B cell (primary cell): ENCODE data around the gene PAM16. TPM values are rescaled to one million over a fixed set of nuclear protein-coding genes. Genes with fewer than 3 reads are reported as not detected.

Experiments used
- ATAC-seq: fragments of 200-7000 bp; cut with Tn5 transposase; one replicate; pipeline ENCODE4 v1.10.0; 2021; ENCODE audit warnings: low read depth, mild to moderate bottlenecking, moderate number of reproducible peaks, moderate library complexity
- CTCF ChIA-PET: fragments of 350-600 bp; sonication (Branson Sonifier 250); formaldehyde crosslinking; loops from one replicate; lab custom pipeline; 2021; ENCODE audit warnings: antibody characterized with exemption, inconsistent platforms; lab: Charles Lee
- POLR2A ChIA-PET: fragments of 350-600 bp; sonication (Branson Sonifier 250); formaldehyde crosslinking; loops from one replicate; lab custom pipeline; 2021; ENCODE audit warnings: antibody characterized with exemption; lab: Charles Lee
- DNase-seq: peaks from one replicate; pipeline ENCODE4 v3.0.0; 2013
- H2AFZ ChIP-seq: 2 replicates; pipeline ENCODE4 v1.6.1; 2012; ENCODE audit warnings: mild to moderate bottlenecking, low read depth, low read length; ENCODE audit not compliant: insufficient read depth, poor library complexity, severe bottlenecking
- H3K27ac ChIP-seq, 2 donors: 1 replicate in 1 of 2; 2 replicates in 1 of 2; pipeline ENCODE4 v1.5.1; 2012 to 2013; ENCODE audit warnings: low read length in 2 of 2, mild to moderate bottlenecking in 2 of 2, moderate library complexity in 1 of 2
- H3K27me3 ChIP-seq, 4 experiments: fragments of 200-600 bp in 1 of 4; sonication (generic) in 1 of 4; replicated peaks in 1 of 4; 1 replicate in 2 of 4; 2 replicates in 2 of 4; pipeline versions ENCODE4 v1.6.1 to v1.7.0; 2013 to 2016; ENCODE audit warnings: low read length in 3 of 4, mild to moderate bottlenecking in 2 of 4, mixed read lengths in 1 of 4, moderate library complexity in 1 of 4; ENCODE audit not compliant: insufficient read depth in 4 of 4, control insufficient read depth in 3 of 4; ENCODE audit errors: control extremely low read depth in 1 of 4
- H3K36me3 ChIP-seq, 2 experiments: replicated peaks in 1 of 2; 1 replicate in 1 of 2; 2 replicates in 1 of 2; pipeline versions ENCODE4 v1.6.1 to v1.7.1; 2013; ENCODE audit warnings: low read length in 1 of 2; ENCODE audit not compliant: insufficient read depth in 2 of 2, control insufficient read depth in 1 of 2; ENCODE audit errors: control extremely low read depth in 1 of 2, extremely low read depth in 1 of 2
- H3K4me1 ChIP-seq, 2 donors: fragments of 200-600 bp in 1 of 2; sonication (generic) in 1 of 2; 1 replicate in 1 of 2; 2 replicates in 1 of 2; pipeline versions ENCODE4 v1.5.1 to v1.6.1; 2013 to 2017; ENCODE audit warnings: low read length in 2 of 2; ENCODE audit not compliant: control insufficient read depth in 2 of 2, insufficient read depth in 2 of 2
- H3K4me2 ChIP-seq: replicated peaks from 2 replicates; pipeline ENCODE3; 2012; ENCODE audit warnings: mild to moderate bottlenecking, low read depth, low read length; ENCODE audit not compliant: poor library complexity, severe bottlenecking
- H3K4me3 ChIP-seq, 5 experiments: fragments of 200-600 bp in 1 of 5; sonication (generic) in 1 of 5; 1 replicate in 3 of 5; 2 replicates in 2 of 5; pipeline versions ENCODE4 v1.5.1 to v1.7.0; 2011 to 2016; ENCODE audit warnings: low read length in 4 of 5, mild to moderate bottlenecking in 4 of 5, low read depth in 2 of 5, control low read depth in 1 of 5, moderate library complexity in 1 of 5; ENCODE audit not compliant: insufficient read depth in 1 of 5; ENCODE audit errors: control extremely low read depth in 1 of 5, extremely low read depth in 1 of 5
- H3K79me2 ChIP-seq: fragments of 200-600 bp; sonication (generic); one replicate; pipeline ENCODE4 v1.6.0; 2016; ENCODE audit warnings: low read length; ENCODE audit not compliant: control insufficient read depth, insufficient read depth
- H3K9ac ChIP-seq: fragments of 200-600 bp; sonication (generic); 2 replicates; pipeline ENCODE4 v1.6.1; 2017; ENCODE audit warnings: mild to moderate bottlenecking, low read length, moderate library complexity
- H3K9me3 ChIP-seq, 3 donors: one replicate each; pipeline versions ENCODE4 v1.6.1 to v1.7.1; 2013; ENCODE audit warnings: low read length in 2 of 3; ENCODE audit not compliant: control insufficient read depth in 2 of 3, insufficient read depth in 1 of 3; ENCODE audit errors: control extremely low read depth in 1 of 3
- H4K20me1 ChIP-seq: 2 replicates; pipeline ENCODE4 v1.6.0; 2012; ENCODE audit warnings: mild to moderate bottlenecking, low read length; ENCODE audit not compliant: insufficient read depth, control insufficient read depth, poor library complexity, severe bottlenecking
- H3K27ac Mint-ChIP-seq: one replicate; pipeline ENCODE4 v1.8.0; 2021; ENCODE audit warnings: mixed read lengths
- H3K27me3 Mint-ChIP-seq: one replicate; pipeline ENCODE4 v1.8.0; 2021; ENCODE audit warnings: mixed read lengths
- H3K4me1 Mint-ChIP-seq: one replicate; pipeline ENCODE4 v1.8.0; 2021; ENCODE audit warnings: mixed read lengths
- H3K4me3 Mint-ChIP-seq: one replicate; pipeline ENCODE4 v1.8.0; 2021; ENCODE audit warnings: mixed read lengths
- H3K9me3 Mint-ChIP-seq: one replicate; pipeline ENCODE4 v1.8.0; 2022; ENCODE audit warnings: mixed read lengths; ENCODE audit not compliant: insufficient read depth
- CTCF ChIP-seq: fragments of 200-600 bp; IDR thresholded peaks from one replicate; pipeline ENCODE4 v1.8.0; 2022; ENCODE audit warnings: antibody characterized with exemption, mild to moderate bottlenecking
- EZH2 ChIP-seq: IDR thresholded peaks from 2 replicates; pipeline ENCODE4 v1.6.1; 2012; ENCODE audit warnings: borderline replicate concordance, low read depth, mild to moderate bottlenecking, moderate library complexity, low read length; ENCODE audit not compliant: insufficient read depth, poor library complexity, severe bottlenecking
- WGBS: methylation state at CpG from one replicate; pipeline ENCODE4 v1.1.5; 2013; ENCODE audit warnings: missing lambda C conversion rate; ENCODE audit not compliant: insufficient coverage; 5-methylcytosine and 5-hydroxymethylcytosine counted together
- intact Hi-C: fragments of 100-400 bp; cut with micrococcal nuclease; formaldehyde crosslinking; loops from one replicate; pipeline ENCODE4 v1.10.0; 2022
- polyA plus RNA-seq: library from polyadenylated mRNA; depleted of rRNA; stranded (reverse); fragments of >200 nt; gene quantifications from 2 replicates; pipeline ENCODE4 v1.2.3, GENCODE V29; 2012
- total RNA-seq, 2 donors: library from RNA; stranded (reverse); fragments of 120-200 nt in 1 of 2; gene quantifications; 1 replicate in 1 of 2; 2 replicates in 1 of 2; pipeline versions ENCODE4 v1.2.3 to v1.2.4, GENCODE V29; 2013 to 2022

Gene PAM16
- total and polyA plus RNA-seq, 2 donors (not counting 1 experiment from before 2014, with no cell fraction given) = 57.3 to 64.1 TPM

- no peak for ATAC-seq
- Histone ChIP-seq H3K27ac (no peak overlapping the region), H3K4me2 (no peak overlapping the region), H3K27me3 (no peaks in the 10 kb centered on the region), H3K4me3 (no peak overlapping the region), H3K9me3 (no peaks in the 10 kb centered on the region), H3K4me1 (peaks cover 12 to 13% of the 10 kb centered on the region in 2 donors), H3K79me2 (peaks cover 18% of the 10 kb centered on the region), H3K36me3 (peaks cover 0 to 20% of the 10 kb centered on the region in 2 experiments), H4K20me1 (peaks cover 96% of the 10 kb centered on the region), H3K9ac (no peak overlapping the region), H2AFZ (no peak overlapping the region)
- H3K27me3 Mint-ChIP-seq = no peaks in the 10 kb centered on the region
- peaks cover 18% of the 10 kb centered on the region for H3K4me1 Mint-ChIP-seq
- TF ChIP-seq CTCF = no peak
- TF ChIP-seq EZH2 = no peak
- POLR2A ChIA-PET = no interaction called here
- intact Hi-C loops = no loop called here
- H3K27ac Mint-ChIP-seq = no peak overlapping the region
- WGBS = 89% methylated on average over 8 of the region's 12 CpGs
- DNase-seq = no peak
- no peak overlapping the region for H3K4me3 Mint-ChIP-seq
- CTCF ChIA-PET = interaction anchor here (0.8 to 1.4 kb wide), 3 partner anchors 16 to 26 kb away, joined by 3 to 6 read pairs (median 6); no protein-coding TSS in a partner anchor
- no peaks in the 10 kb centered on the region for H3K9me3 Mint-ChIP-seq
Measured at GRCh38 chr16:4377573-4378154, 26.5 kb upstream of the PAM16 start.

- no peak overlapping the region for H2AFZ ChIP-seq
- H3K27me3 Mint-ChIP-seq = no peaks in the 10 kb centered on the region
- no peak overlapping the region for H3K4me2 ChIP-seq
- no peak for ATAC-seq
- TF ChIP-seq CTCF = no peak
- TF ChIP-seq EZH2 = no peak
- no peak overlapping the region for H3K4me3 Mint-ChIP-seq
- no peak overlapping the region for H3K9ac ChIP-seq
- H3K9me3 Mint-ChIP-seq = no peaks in the 10 kb centered on the region
- no peaks in the 10 kb centered on the region for H3K27me3 ChIP-seq
- DNase-seq = no peak
- H4K20me1 ChIP-seq = peaks cover 96% of the 10 kb centered on the region
- 99% methylated on average over 18 of the region's 27 CpGs for WGBS
- peaks cover 21% of the 10 kb centered on the region for H3K79me2 ChIP-seq
- intact Hi-C loops = no loop called here
- H3K27ac Mint-ChIP-seq = no peak overlapping the region
- H3K36me3 ChIP-seq = peaks cover 0 to 17% of the 10 kb centered on the region in 2 experiments
- H3K4me1 Mint-ChIP-seq = peaks cover 24% of the 10 kb centered on the region
- H3K4me1 ChIP-seq = peaks cover 18 to 19% of the 10 kb centered on the region in 2 donors
- CTCF ChIA-PET = interaction anchor here (0.8 to 1.4 kb wide), 3 partner anchors 15 to 26 kb away, joined by 3 to 6 read pairs (median 6); no protein-coding TSS in a partner anchor
- no peaks in the 10 kb centered on the region for H3K9me3 ChIP-seq
- H3K4me3 ChIP-seq = no peak overlapping the region
- H3K27ac ChIP-seq = no peak overlapping the region
- POLR2A ChIA-PET = no interaction called here
Measured at GRCh38 chr16:4376893-4377572, 25.9 kb upstream of the PAM16 start.
